Astrocyte (in vitro differentiated cells and primary cell): ENCODE results near the gene DACT3. TPM values are rescaled to one million over a fixed set of nuclear protein-coding genes. Genes with fewer than 3 reads are reported as not detected.

ENCODE experiments used
- DNase-seq: peaks from one replicate; pipeline ENCODE4 v3.0.0-alpha.2; 2010; ENCODE audit warnings: low read depth
- FAIRE-seq: peaks from 2 replicates; lab custom pipeline; 2011; peaks lifted over from hg19 to GRCh38; lab: Jason Lieb, UNC
- H2AFZ ChIP-seq: 2 replicates; pipeline ENCODE4 v1.6.0; 2012; ENCODE audit warnings: low read depth, low read length, inconsistent platforms
- H3K27ac ChIP-seq: 2 replicates; pipeline ENCODE4 v1.5.1; 2011; ENCODE audit warnings: low read depth, low read length, inconsistent platforms
- H3K27me3 ChIP-seq: 2 replicates; pipeline ENCODE4 v1.6.0; 2011; ENCODE audit warnings: low read length, inconsistent platforms; ENCODE audit not compliant: insufficient read depth
- H3K36me3 ChIP-seq: 2 replicates; pipeline ENCODE4 v1.5.1; 2011; ENCODE audit warnings: low read length, inconsistent platforms; ENCODE audit not compliant: insufficient read depth
- H3K4me1 ChIP-seq: 2 replicates; pipeline ENCODE4 v1.5.1; 2011; ENCODE audit warnings: low read length, inconsistent platforms; ENCODE audit not compliant: insufficient read depth
- H3K4me2 ChIP-seq: 2 replicates; pipeline ENCODE4 v1.6.0; 2012; ENCODE audit warnings: low read length, inconsistent platforms
- H3K4me3 ChIP-seq: 2 replicates; pipeline ENCODE4 v1.5.1; 2011; ENCODE audit warnings: low read depth, mild to moderate bottlenecking, low read length, inconsistent platforms; ENCODE audit not compliant: insufficient read depth
- H3K79me2 ChIP-seq: 2 replicates; pipeline ENCODE4 v1.6.0; 2012; ENCODE audit warnings: mild to moderate bottlenecking, low read length, inconsistent platforms; ENCODE audit not compliant: insufficient read depth
- H3K9ac ChIP-seq: 2 replicates; pipeline ENCODE4 v1.6.0; 2012; ENCODE audit warnings: mild to moderate bottlenecking, low read length, inconsistent platforms
- H3K9me3 ChIP-seq: 2 replicates; pipeline ENCODE4 v1.5.1; 2012; ENCODE audit warnings: low read depth, mild to moderate bottlenecking, low read length, inconsistent platforms; ENCODE audit not compliant: insufficient read depth
- H4K20me1 ChIP-seq: 2 replicates; pipeline ENCODE4 v1.6.0; 2012; ENCODE audit warnings: low read length, inconsistent platforms; ENCODE audit not compliant: insufficient read depth
- H3K27ac Mint-ChIP-seq: one replicate; pipeline ENCODE4 v1.8.0; 2021; ENCODE audit warnings: mild to moderate bottlenecking, mixed read lengths; ENCODE audit not compliant: unreplicated experiment
- H3K27me3 Mint-ChIP-seq: one replicate; pipeline ENCODE4 v1.8.0; 2021; ENCODE audit warnings: low read depth, mixed read lengths; ENCODE audit not compliant: unreplicated experiment
- H3K36me3 Mint-ChIP-seq: one replicate; pipeline ENCODE4 v1.8.0; 2021; ENCODE audit warnings: low read depth, mixed read lengths; ENCODE audit not compliant: unreplicated experiment
- H3K4me1 Mint-ChIP-seq: one replicate; pipeline ENCODE4 v1.8.0; 2021; ENCODE audit warnings: low read depth, mixed read lengths; ENCODE audit not compliant: unreplicated experiment
- H3K4me3 Mint-ChIP-seq: one replicate; pipeline ENCODE4 v1.8.0; 2021; ENCODE audit warnings: mild to moderate bottlenecking, moderate library complexity, mixed read lengths; ENCODE audit not compliant: unreplicated experiment
- H3K9me3 Mint-ChIP-seq: one replicate; pipeline ENCODE4 v1.8.0; 2021; ENCODE audit warnings: mild to moderate bottlenecking, mixed read lengths; ENCODE audit not compliant: unreplicated experiment
- CTCF ChIP-seq: IDR thresholded peaks from 2 replicates; pipeline ENCODE4 v1.5.1; 2011; ENCODE audit warnings: low read depth, mild to moderate bottlenecking, inconsistent platforms, low read length, moderate library complexity; ENCODE audit not compliant: insufficient read depth
- EZH2 ChIP-seq: IDR thresholded peaks from 2 replicates; pipeline ENCODE4 v1.6.1; 2012; ENCODE audit warnings: mild to moderate bottlenecking, low read length, inconsistent platforms; ENCODE audit not compliant: insufficient read depth
- total RNA-seq: library from RNA; stranded (reverse); gene quantifications from 2 replicates; pipeline ENCODE4 v1.2.1, GENCODE V29; 2021

Gene DACT3
- total RNA-seq, 1 donor from 2014 or later: 19.8 TPM

- no peak overlapping the region for H3K9ac ChIP-seq
- no peak overlapping the region for H3K27ac Mint-ChIP-seq
- H3K36me3 ChIP-seq: no peaks in the 10 kb centered on the region
- H3K4me3 ChIP-seq: no peak overlapping the region
- DNase-seq: no peak
- H3K27me3 ChIP-seq: no peaks in the 10 kb centered on the region
- no peak for FAIRE-seq
- H3K9me3 Mint-ChIP-seq: no peaks in the 10 kb centered on the region
- no peaks in the 10 kb centered on the region for H3K9me3 ChIP-seq
- H3K4me2 ChIP-seq: peak overlapping the region; percentile 71
- peaks cover 27% of the 10 kb centered on the region for H3K4me1 ChIP-seq
- H2AFZ ChIP-seq: no peak overlapping the region
- peaks cover 3% of the 10 kb centered on the region for H3K27me3 Mint-ChIP-seq
- H3K4me3 Mint-ChIP-seq: no peak overlapping the region
- H3K4me1 Mint-ChIP-seq: peaks cover 8% of the 10 kb centered on the region
- H3K36me3 Mint-ChIP-seq: no peaks in the 10 kb centered on the region
- H4K20me1 ChIP-seq: no peaks in the 10 kb centered on the region
- no peaks in the 10 kb centered on the region for H3K79me2 ChIP-seq
- H3K27ac ChIP-seq: no peak overlapping the region
- TF ChIP-seq CTCF: no peak
- TF ChIP-seq EZH2: no peak
Measured at GRCh38 chr19:46623915-46624502, 37.0 kb downstream of the DACT3 start.

DNA sequence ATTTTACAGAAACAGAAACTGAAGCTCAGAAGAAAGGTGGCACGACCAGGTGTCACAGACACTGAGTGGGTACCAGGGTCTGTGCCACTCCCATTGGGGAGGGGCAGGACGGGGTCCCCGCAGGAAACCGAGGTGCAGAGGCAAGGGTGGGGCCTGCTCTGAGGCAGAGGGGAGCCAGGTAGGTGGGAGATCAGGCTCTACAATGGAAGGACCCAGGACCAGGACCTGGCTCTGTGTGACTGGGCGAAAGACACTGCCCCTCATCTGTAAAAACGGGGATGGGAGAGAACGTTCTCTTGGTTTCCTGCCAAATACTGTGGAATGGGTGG is 38.9 kb downstream of the DACT3 start:
- peaks cover 27% of the 10 kb centered on the region for H3K4me1 ChIP-seq
- H3K9me3 ChIP-seq: no peaks in the 10 kb centered on the region
- no peaks in the 10 kb centered on the region for H4K20me1 ChIP-seq
- TF ChIP-seq CTCF (no peak), EZH2 (no peak)
- no peak for FAIRE-seq
- no peak overlapping the region for H2AFZ ChIP-seq
- H3K4me3 Mint-ChIP-seq: no peak overlapping the region
- H3K79me2 ChIP-seq: no peaks in the 10 kb centered on the region
- no peak for DNase-seq
- H3K27ac Mint-ChIP-seq: no peak overlapping the region
- H3K9ac ChIP-seq: no peak overlapping the region
- H3K36me3 Mint-ChIP-seq: no peaks in the 10 kb centered on the region
- peaks cover 8% of the 10 kb centered on the region for H3K4me1 Mint-ChIP-seq
- H3K27ac ChIP-seq: no peak overlapping the region
- no peaks in the 10 kb centered on the region for H3K36me3 ChIP-seq
- H3K4me3 ChIP-seq: no peak overlapping the region
- no peaks in the 10 kb centered on the region for H3K27me3 ChIP-seq
- H3K27me3 Mint-ChIP-seq: peaks cover 3% of the 10 kb centered on the region
- no peaks in the 10 kb centered on the region for H3K9me3 Mint-ChIP-seq
- no peak overlapping the region for H3K4me2 ChIP-seq

- no peak overlapping the region for H3K27ac ChIP-seq
- no peak overlapping the region for H3K4me3 ChIP-seq
- no peaks in the 10 kb centered on the region for H3K79me2 ChIP-seq
- Mint-ChIP-seq H3K27me3 (peaks cover 7% of the 10 kb centered on the region), H3K4me3 (no peak overlapping the region), H3K9me3 (no peaks in the 10 kb centered on the region), H3K4me1 (peaks cover 12% of the 10 kb centered on the region), H3K36me3 (no peaks in the 10 kb centered on the region), H3K27ac (no peak overlapping the region)
- H3K27me3 ChIP-seq: no peaks in the 10 kb centered on the region
- peaks cover 34% of the 10 kb centered on the region for H3K4me1 ChIP-seq
- H3K9me3 ChIP-seq: no peaks in the 10 kb centered on the region
- no peaks in the 10 kb centered on the region for H3K36me3 ChIP-seq
- H3K9ac ChIP-seq: no peak overlapping the region
- peak overlapping the region; percentile 63 for H3K4me2 ChIP-seq
- FAIRE-seq (no peak), DNase-seq (no peak)
- no peak for TF ChIP-seq CTCF
- TF ChIP-seq EZH2: no peak
- H4K20me1 ChIP-seq: no peaks in the 10 kb centered on the region
- peak overlapping the region; percentile 69 for H2AFZ ChIP-seq
Measured at GRCh38 chr19:46621191-46622117, 39.5 kb downstream of the DACT3 start.
